Erythroblast (primary cell): ENCODE measurements around the gene PTCHD4.

Experiments used
- GATA1 ChIP-seq: IDR thresholded peaks from 2 replicates; pipeline ENCODE4 v1.6.1; 2011; ENCODE audit warnings: low read depth, mild to moderate bottlenecking, control low read depth, low read length, moderate library complexity
- POLR2A ChIP-seq: IDR thresholded peaks from 2 replicates; pipeline ENCODE4 v1.6.1; 2011; ENCODE audit warnings: mild to moderate bottlenecking, low read length

DNA sequence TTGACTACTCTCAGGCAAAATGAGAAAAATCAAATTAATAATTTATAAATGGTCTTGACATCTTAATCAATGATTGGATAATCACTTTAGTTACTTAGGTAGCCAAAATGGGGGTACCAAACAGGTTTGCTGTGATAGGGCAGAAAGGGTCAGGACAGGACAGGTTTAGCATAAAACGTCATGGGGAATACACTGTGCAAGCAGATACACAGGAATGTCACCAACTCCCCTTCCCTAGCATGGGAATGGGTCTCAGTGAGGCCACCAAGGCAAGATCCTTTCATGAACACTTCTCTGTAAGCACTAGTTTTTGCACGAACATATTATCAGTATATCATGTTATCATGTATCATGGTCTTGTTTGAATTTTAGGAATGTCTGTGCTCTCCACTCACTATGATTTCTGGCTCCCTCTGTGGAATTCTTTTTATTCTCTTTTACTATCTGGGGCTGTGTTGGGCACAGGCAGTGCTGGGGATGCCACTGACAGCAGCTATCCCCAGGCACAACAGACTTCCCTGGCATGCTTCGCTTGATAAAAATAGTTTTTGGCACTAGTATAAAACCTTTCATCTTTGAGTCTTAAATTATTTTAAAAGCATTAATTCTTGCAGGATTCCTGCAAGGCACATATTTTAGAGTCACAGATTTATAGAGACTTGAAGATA, 18.3 kb downstream of the PTCHD4 start:
- TF ChIP-seq POLR2A (no peak), GATA1 (no peak)
